Ectodermal cell (in vitro differentiated cells): ENCODE measurements around the gene CLMN.
"Not testable (repeated sequence)": the region's sequence is repeated elsewhere in the genome, so short reads cannot be mapped to it uniquely, and the experiment has no call there.

Source experiments
- H3K27ac ChIP-seq: 2 replicates; pipeline ENCODE4 v1.7.0; 2013; ENCODE audit warnings: mild to moderate bottlenecking, low read depth, low read length; ENCODE audit not compliant: insufficient read depth, poor library complexity, severe bottlenecking
- H3K27me3 ChIP-seq: 2 replicates; pipeline ENCODE4 v1.7.0; 2013; ENCODE audit warnings: mild to moderate bottlenecking, low read length; ENCODE audit not compliant: insufficient read depth, control insufficient read depth, poor library complexity, severe bottlenecking
- H3K36me3 ChIP-seq: one replicate; pipeline ENCODE4 v1.7.0; 2013; ENCODE audit warnings: low read length; ENCODE audit not compliant: control insufficient read depth, insufficient read depth
- H3K4me1 ChIP-seq: one replicate; pipeline ENCODE4 v1.7.0; 2013; ENCODE audit warnings: low read length; ENCODE audit not compliant: control insufficient read depth, insufficient read depth
- H3K4me3 ChIP-seq: 2 replicates; pipeline ENCODE4 v1.7.0; 2013; ENCODE audit warnings: low read depth, low read length, control low read depth; ENCODE audit not compliant: insufficient read depth
- H3K9me3 ChIP-seq: 2 replicates; pipeline ENCODE4 v1.7.0; 2013; ENCODE audit warnings: mild to moderate bottlenecking, low read length, moderate library complexity; ENCODE audit not compliant: control insufficient read depth
- WGBS, 2 experiments: methylation state at CpG; one replicate each; pipeline ENCODE4 v1.1.7; 2013; ENCODE audit warnings: missing lambda C conversion rate in 2 of 2; 5-methylcytosine and 5-hydroxymethylcytosine counted together

The CLMN gene

DNA sequence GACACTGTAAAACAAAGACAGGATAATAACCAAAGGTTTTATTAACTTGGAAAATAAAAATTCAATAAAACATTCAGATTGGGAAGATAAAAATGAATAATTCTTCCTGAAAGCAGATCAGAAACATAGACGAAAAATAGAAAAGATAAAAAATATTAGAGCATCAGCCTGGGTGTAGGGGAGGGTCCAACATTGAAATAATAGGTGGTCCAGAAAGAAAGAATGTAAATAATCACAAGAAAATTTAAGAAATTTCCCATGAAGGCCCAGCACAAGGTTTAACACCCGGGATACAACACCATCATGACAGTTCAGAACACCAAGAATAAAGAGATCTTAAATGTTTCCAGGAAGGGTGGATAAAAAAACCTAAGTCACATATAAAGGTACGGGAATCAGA, 131.3 kb downstream of the CLMN start:
- Histone ChIP-seq H3K27ac (no peak overlapping the region), H3K36me3 (no peaks in the 10 kb centered on the region), H3K9me3 (peaks cover 1% of the 10 kb centered on the region), H3K4me3 (no peak overlapping the region), H3K4me1 (no peaks in the 10 kb centered on the region), H3K27me3 (no peaks in the 10 kb centered on the region)
- 90 to 96% methylated on average over 3 of the region's 3 CpGs for WGBS, 2 experiments

DNA sequence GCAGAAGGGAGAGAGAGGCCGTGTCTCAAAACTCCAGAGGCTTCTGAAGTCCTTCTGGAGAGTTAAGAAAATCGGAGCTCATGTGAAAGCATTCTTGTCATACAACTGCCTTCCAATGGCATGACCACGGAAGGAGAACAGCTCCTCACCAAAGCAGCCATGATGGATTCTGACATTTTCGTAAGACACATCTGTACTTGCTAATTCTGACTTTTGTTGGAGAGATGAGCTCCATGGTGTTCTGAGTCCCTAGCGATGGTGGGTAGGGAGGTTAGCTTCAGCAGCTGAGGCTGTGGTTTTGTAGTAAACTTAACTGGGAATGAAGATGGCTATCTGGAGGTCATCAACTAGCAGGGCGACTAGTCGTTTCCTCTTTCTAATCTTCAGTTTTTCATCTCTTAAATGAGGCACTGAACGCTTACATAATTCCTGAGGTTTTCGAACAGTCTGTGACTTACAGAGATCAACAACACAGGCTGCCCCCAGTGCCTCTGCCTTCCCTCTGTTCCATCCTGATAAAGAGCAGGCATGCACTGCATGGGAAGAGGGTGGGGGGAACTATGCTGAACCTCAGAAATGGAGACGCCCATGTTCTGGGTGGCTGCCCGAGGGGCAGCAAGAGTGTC, 133.8 kb downstream of the CLMN start:
- Histone ChIP-seq H3K27me3 (no peaks in the 10 kb centered on the region), H3K27ac (no peak overlapping the region), H3K4me1 (no peaks in the 10 kb centered on the region), H3K9me3 (no peaks in the 10 kb centered on the region), H3K4me3 (no peak overlapping the region), H3K36me3 (no peaks in the 10 kb centered on the region)
- WGBS, 2 experiments, result 94 to 95% methylated on average over 11 of the region's 11 CpGs

DNA sequence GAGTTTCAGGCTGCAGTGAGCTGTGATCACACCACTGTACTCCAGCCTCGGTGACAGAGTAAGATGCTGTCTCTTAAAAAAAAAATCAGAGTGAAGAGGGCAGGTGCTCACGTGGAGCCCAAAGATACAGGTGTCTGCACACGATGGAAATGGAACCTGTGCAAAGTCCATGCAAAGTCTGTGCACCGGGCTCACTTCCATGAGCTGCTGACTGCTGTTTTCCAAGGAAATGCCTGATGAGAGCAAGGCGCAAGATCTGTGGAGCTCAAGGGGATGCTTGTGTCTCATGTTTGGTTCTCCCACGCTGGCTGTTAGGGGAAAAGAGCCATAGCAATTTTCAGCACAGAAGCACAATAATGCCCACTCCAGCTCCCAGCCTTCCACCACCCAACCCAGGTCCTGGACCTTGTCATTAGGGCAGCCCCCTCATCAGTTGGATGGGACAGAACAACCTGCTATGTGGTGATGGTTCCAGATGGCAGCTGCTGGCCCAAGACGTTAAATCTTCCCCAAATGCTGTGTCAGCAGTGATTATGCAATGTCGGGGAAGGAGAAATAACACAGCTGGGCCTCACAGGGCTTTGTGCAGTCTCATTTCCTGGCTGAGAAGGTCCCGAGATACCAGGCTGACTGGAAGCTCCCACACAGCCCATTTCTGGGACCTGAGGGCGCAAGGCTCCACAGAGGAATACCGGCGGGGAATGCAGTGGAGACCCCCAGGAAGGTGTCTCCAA, 134.5 kb downstream of the CLMN start:
- WGBS, 2 experiments, result 93 to 95% methylated on average over 12 of the region's 12 CpGs
- Histone ChIP-seq H3K27ac (no peak overlapping the region), H3K36me3 (no peaks in the 10 kb centered on the region), H3K9me3 (no peaks in the 10 kb centered on the region), H3K27me3 (no peaks in the 10 kb centered on the region), H3K4me1 (no peaks in the 10 kb centered on the region), H3K4me3 (no peak overlapping the region)

DNA sequence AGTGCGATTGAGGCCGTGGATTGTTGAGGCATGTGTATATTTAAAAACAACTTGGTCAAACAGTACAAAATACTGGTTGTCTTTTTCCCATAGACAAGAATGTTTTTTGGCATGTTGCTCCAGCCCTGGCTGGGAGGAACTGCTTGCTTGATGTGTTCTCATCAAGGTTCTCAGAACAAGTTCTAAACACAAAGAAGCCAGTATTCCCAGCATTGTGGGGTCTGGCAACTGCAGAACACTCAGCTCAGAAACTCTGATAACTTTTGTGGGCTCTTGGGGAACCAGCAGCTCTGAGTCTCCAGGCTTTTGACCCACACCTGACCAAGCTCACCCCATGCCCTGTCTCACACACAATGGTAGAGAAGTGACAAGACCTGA, 135.3 kb downstream of the CLMN start:
- Histone ChIP-seq H3K36me3 (no peaks in the 10 kb centered on the region), H3K4me3 (no peak overlapping the region), H3K27ac (no peak overlapping the region), H3K9me3 (no peaks in the 10 kb centered on the region), H3K27me3 (no peaks in the 10 kb centered on the region), H3K4me1 (no peaks in the 10 kb centered on the region)
- 83 to 100% methylated on average over 2 of the region's 2 CpGs for WGBS, 2 experiments

DNA sequence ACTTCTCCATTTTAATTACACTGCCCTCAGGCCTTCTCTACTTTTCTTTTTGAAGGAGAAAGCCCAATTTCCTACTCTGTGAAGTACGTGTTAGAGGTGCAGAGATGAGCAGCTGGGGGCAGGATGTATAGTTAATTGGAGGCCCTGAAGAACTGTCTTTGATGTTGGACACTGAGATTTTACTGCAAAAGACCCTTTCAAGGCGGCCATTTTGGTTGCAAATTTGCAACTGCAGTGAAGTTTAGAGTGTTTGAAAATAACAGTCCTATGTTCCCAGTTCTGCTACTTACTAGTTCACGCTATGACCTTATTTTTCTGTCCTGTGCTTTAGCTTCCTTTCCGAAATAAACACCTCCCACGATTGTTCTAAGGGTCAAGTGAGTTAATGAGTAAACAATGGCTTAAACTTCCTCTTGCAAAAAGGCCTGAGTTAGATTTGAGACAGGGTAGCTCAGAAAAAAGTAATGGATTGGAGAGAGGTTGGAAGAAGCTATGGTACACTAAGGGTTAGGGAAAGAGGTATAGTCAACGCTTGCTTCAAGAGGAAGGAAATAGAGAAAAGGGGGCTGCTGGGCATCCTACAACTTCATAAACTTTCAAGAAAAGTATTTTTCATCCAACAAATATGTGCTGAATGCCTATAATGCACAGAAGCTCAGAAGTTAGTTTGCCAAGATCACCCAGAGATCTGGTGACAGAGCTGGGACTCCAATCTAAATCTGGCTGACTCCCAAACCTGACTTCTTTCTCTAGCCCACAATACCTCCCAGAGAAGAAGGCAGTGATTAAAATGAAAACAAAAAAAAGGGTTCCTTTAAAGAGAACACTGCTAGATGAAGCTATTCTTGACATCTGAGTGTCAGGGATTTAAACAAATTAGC, 135.9 kb downstream of the CLMN start:
- no peaks in the 10 kb centered on the region for H3K9me3 ChIP-seq
- no peaks in the 10 kb centered on the region for H3K27me3 ChIP-seq
- H3K27ac ChIP-seq, result no peak overlapping the region
- 90 to 92% methylated on average over 6 of the region's 6 CpGs for WGBS, 2 experiments
- no peaks in the 10 kb centered on the region for H3K36me3 ChIP-seq
- H3K4me3 ChIP-seq, result no peak overlapping the region
- H3K4me1 ChIP-seq, result no peaks in the 10 kb centered on the region

DNA sequence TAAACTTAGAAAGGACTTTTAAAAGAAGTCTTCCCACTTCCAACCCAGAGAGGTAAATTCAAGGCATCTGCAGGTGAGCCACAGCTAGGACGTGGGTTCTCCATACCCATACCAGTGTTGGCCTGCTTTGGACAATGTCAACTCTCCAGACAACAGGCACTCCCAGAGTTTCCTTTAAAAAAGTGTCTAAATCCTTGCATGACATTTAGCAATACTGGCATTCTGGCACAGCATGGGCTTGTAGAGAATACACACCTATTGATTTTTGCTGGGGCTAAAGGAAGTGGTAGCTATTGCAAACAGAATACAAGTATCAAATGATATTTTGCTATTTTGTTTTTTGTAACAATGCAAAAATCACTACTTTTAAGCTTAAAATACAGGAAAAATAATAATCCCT, 136.6 kb downstream of the CLMN start:
- H3K36me3 ChIP-seq, result no peaks in the 10 kb centered on the region
- no peaks in the 10 kb centered on the region for H3K4me1 ChIP-seq
- no peak overlapping the region for H3K4me3 ChIP-seq
- no peaks in the 10 kb centered on the region for H3K27me3 ChIP-seq
- no peak overlapping the region for H3K27ac ChIP-seq
- H3K9me3 ChIP-seq, result no peaks in the 10 kb centered on the region
- 86 to 93% methylated on average over 1 of the region's 1 CpG for WGBS, 2 experiments

DNA sequence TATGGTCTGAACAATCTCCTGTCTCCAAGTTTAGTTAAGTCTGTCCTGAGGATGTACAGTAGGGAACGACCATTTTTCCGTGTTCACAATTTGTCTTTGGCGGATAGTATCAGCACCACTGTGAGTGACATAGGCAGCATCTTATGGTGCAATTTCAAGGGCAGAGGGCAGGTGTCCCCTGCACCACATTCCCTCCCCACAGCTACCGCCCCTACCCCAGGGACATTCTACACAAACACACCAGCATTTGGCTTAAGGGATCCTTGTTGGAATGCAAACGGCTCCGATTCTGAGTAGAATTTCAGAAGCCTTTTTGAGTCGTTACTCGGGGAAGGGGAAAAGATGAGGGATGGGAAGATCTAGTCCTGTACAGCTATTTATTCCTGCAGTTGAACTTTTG, 137.3 kb downstream of the CLMN start:
- Histone ChIP-seq H3K27me3 (no peaks in the 10 kb centered on the region), H3K9me3 (no peaks in the 10 kb centered on the region), H3K4me1 (no peaks in the 10 kb centered on the region), H3K4me3 (no peak overlapping the region), H3K27ac (no peak overlapping the region), H3K36me3 (no peaks in the 10 kb centered on the region)
- 80 to 87% methylated on average over 8 of the region's 8 CpGs for WGBS, 2 experiments

DNA sequence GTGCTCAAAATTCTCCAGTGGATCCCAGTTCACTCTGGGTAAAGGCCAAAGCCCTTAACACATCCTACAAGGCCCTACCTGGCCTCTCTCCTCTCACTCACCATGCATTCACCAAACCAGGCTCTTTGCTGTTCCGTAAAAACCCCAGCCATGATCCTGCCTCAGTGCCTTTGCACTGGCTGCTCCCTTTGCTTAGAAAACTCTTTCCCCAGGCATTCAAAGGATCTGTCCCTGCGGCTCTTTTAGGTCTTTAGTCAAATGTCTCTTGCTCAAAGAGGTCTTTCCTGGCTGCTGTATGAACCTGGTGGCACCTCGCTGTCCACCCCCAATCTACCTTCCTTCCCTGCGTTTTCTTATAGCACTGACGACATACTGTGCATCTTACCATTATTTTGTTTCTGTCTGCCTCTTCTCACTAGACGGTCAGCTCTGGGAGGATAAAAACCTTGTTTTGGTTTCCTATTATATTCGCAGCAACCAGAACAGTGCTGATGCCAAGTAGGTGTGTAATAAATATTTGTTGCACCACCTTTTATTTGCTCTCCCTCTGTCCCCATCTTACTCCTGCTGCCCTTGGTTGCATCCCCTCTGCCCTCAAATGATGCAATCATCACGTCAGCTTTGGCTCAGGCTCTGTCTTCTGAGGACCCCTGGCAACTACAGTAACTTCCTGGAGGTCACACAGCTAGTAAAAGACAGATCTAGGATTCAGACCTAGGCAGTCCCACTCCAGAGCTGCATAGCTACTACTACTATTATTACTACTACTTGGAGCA, 138.6 kb downstream of the CLMN start:
- 91 to 94% methylated on average over 7 to 8 of the region's 8 CpGs for WGBS, 2 experiments

DNA sequence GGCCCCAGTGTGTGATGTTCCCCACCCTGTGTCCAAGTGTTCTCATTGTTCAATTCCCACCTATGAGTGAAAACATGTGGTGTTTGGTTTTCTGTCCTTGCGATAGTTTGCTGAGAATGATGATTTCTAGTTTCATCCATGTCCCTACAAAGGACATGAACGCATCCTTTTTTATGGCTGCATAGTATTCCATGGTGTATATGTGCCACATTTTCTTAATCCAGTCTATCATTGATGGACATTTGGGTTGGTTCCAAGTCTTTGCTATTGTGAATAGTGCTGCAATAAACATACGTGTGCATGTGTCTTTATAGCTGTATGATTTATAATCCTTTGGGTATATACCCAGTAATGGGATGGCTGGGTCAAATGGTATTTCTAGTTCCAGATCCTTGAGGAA, 144.0 kb downstream of the CLMN start:
- 100% methylated on average over 1 of the region's 3 CpGs; no CpG with 5 or more reads in 1 of the 2 experiments for WGBS, 2 experiments
- H3K27me3 ChIP-seq, H3K27ac ChIP-seq, H3K4me3 ChIP-seq, H3K36me3 ChIP-seq, H3K9me3 ChIP-seq, H3K4me1 ChIP-seq: not testable (repeated sequence)

More for the DNA sequence above, 138.6 kb downstream of the CLMN start:
- Histone ChIP-seq H3K4me1 (no peaks in the 10 kb centered on the region), H3K27ac (no peak overlapping the region), H3K27me3 (no peaks in the 10 kb centered on the region), H3K36me3 (no peaks in the 10 kb centered on the region), H3K4me3 (no peak overlapping the region), H3K9me3 (no peaks in the 10 kb centered on the region)
